ENCODE results near the gene FFAR4.

Gene FFAR4

GRCh38 chr10:93601146-93601773 is 34.8 kb downstream of the FFAR4 start, which contains the start of gene RBP4:
TSS of gene RBP4 (minus strand) at chr10:93601235. CDS start at chr10:93601028, 207 bp downstream.
- no peak for DNase-seq

DNA sequence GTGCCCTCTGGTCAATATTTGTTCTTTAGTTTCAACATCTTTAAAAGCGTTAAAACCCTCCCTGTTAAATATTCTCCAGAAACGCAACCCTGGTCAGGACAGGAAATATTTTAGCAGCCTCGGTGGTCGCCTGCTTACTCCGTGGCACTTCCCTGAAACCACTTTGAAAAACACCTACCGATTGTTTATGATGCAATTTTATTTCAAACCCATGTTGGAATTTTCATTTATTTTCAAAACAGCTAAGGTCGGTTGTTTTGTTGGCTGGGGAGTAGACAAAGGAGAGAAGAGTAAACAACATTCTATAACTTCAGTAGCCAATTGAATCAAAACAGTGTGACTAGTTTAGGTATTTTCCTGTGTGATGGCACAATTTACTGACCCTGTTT is 35.3 kb downstream of the FFAR4 start:
- DNase-seq, result no peak

DNA sequence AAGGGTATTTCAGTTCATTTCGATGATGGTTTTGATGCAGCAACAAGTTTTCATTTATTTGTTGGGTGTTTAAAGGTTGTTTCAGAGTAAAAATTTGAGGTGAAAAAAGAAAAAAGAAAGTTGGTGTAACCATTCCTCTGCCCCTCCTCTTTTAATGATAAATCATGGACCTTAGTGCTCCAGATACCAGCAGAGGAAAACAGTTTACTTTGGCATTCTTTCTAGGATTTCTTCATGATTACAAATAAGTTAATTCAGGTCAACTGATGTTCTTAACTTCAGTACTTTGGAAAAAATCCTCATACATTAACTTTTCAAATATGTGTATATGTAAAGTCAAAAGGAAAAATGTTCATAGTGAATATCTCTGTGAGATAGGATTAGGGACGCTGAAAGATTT is 36.6 kb downstream of the FFAR4 start:
- DNase-seq, result no peak

GRCh38 chr10:93604146-93604545 is 37.7 kb downstream of the FFAR4 start:
- no peak for DNase-seq

DNA sequence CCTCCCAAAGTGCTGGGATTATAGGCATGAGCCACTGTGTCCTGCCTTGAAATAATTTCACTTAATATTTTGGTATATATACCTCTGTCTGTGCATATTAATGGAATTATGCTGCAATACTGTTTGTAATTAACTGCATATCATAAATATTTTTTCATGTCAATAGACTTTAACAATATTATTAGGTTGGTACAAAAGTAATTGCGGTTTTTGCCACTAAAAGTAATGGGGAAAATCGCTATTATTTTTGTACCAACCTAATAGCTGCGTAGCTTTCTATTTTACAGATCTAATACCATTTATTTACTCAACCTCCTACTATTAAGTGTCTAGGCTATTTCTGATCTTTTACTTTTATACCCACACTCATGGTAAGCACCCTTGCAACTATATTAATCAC is 42.0 kb downstream of the FFAR4 start:
- DNase-seq, result no peak

GRCh38 chr10:93612311-93612710 is 45.8 kb downstream of the FFAR4 start, which contains the start of gene PDE6C:
TSS of gene PDE6C (plus strand) at chr10:93612537. CDS start at chr10:93612726, 189 bp downstream.
- DNase-seq, result no peak

DNA sequence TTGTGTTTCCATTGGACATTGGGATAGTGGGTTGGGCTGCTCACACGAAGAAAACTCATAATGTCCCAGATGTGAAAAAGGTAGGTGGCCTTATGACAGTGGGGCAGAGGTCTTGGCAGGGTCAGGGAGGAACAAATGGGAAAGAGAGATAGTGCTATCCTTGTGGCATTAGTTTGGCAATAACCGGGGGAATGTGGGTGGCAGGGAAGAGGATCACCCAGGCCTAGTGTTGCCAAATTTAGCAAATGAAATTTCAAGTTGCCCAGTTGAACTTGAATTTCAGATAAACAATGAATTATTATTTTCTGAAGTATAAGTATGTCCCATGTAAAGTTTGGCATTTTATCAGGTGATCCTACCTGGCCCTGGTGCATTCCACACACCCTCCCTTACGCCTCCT is 46.7 kb downstream of the FFAR4 start:
- no peak for DNase-seq

DNA sequence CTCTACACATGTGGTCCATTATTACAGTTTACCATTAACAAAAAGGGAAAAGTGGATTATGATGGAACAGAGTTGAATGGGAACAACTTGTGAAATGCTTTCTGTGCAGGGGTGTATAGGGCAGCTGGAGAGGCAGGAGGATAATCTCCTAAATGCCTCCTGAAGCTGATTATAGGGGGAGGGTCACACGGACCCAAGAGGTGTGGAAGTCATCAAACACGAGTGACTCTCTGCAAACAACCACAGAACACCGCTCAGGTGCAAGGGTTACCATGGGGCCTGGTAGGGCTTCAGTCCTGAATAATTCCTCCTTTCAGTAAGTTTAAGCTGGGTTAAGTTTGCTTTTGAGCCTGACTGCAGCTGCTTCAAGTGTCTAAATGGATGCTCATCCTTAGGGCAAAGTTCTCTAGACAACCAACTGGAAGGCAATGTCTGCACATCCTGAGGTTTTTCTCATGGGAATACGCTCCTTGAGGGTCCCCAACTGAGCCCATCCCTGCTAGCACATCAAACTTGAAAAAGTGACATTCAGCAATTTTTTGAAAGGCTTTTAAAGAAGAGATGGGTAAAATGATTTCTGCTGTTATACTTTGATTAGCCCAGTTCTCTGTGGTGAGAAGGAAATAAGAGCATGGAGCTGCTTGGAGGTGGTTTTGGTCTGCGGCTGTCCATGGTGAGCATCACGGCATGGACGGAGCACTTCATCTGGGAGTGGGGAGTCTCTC is 47.8 kb downstream of the FFAR4 start:
- DNase-seq, result no peak

GRCh38 chr10:93615576-93616235 is 49.2 kb downstream of the FFAR4 start:
- no peak for DNase-seq

- DNase-seq, result no peak
These were observed 54.5 kb downstream of the FFAR4 start for GRCh38 chr10:93620925-93621324.

- DNase-seq, result no peak
These were observed 56.5 kb downstream of the FFAR4 start for GRCh38 chr10:93622942-93623341.

DNA sequence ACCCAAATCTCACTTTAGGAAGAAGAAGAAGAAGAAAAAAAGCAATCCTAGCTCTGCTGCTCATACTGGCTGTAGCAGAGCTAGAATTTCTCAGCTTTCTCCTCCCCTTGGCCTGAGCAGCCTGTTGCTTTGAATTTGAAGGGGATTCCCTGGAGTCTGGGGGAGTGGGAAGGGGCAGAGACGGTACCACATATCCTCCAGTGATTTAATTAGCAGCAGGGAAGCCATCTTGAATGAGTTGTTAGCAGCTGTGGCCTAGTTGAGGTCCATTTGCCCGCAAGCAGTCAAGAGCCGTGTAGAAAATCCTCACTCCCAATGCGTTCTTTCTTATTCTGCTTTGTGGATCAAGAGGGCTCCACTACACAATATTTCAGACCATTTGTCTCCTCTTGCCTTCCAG is 62.4 kb downstream of the FFAR4 start:
- no peak for DNase-seq

DNA sequence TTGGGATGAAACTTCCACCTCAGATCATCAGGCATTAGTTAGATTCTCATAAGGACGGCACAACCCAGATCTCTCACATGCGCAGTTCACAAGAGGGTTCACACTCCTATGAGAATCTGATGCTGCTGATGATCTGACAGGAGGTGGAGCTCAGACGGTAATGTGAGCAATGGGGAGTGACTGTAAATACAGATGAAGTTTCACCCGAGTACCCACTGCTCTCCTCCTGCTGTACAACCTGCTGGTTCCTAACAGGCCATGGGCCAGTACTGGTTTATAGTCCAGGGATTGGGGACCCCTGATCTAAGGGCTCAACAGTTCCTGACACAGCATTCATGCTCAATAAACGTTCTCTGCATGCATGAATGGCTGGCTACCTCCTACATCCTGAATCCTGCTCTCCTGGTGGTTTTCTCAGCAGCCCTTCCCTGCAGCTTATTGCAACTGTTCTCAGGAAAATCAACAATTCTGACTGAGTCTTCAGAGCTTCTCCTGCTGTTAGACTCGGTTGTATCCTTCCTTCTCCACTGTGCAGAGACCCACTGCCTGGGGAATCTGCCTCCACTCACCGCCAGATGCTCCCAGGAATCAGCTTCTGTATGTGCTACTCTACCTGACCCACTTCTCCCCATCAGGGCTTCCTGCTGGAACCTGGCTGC is 63.3 kb downstream of the FFAR4 start:
- no peak for DNase-seq

DNA sequence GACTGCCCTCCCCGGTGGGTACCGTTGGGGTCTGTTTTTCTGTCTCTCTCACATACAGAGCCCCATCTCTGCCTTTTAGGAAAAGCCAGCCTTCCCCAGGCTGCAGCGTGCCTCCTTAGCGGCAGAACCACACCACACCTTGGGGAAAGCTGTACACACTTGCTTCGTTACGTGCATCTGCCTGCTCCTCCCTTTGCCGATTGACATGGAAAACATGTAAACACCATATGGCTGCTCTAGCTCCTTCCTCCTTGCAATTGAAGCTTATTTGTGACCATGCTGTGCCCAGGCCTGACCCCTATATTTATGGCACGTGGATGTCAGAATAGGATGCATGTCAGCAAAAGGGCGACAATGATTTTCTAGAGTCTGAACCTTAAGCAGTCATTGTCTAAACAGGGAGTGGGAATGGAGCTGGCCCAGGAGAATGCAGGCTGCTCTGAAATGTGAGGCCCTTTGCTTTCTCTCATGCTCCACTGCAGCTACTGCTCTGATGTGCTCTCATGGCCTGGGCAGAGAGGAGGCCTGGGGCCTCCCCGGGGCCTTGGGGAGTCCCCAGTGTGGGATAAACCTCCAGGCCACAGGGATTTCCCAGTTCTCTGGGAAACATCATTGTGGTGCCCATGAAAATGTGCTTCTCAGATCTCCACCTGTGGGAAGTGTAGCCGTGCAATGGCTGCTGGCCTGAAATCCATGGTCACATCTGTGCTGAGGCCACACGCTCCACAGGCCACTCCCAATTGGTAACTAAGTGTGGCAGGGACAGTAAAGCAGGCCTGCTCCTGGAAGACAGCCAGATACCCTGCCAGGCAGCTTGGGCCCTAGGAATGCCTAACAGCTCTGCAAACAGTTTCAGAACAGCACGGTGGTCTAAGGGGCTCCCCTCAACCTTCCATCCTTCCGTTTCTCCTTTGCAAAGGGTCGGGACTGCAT is 64.4 kb downstream of the FFAR4 start:
- no peak for DNase-seq
